Stimulated activated CD4-positive, alpha-beta T cell treated with anti-CD3 and anti-CD28 coated beads, Interleukin-1b, Interleukin-23, amount 100 ng/mL, for 1 hour (primary cell): Measurements from ENCODE around the gene IGFL2.
"Not testable (repeated sequence)": the region's sequence is repeated elsewhere in the genome, so short reads cannot be mapped to it uniquely, and the experiment has no call there.

Experiments
- DNase-seq, 2 donors: peaks; one replicate each; pipeline ENCODE4 v3.0.0-alpha.2; 2020; ENCODE audit warnings: low read depth in 2 of 2

IGFL2 gene

GRCh38 chr19:46189971-46190888 lies 42.2 kb downstream of the IGFL2 start:
- no peak for DNase-seq

DNA sequence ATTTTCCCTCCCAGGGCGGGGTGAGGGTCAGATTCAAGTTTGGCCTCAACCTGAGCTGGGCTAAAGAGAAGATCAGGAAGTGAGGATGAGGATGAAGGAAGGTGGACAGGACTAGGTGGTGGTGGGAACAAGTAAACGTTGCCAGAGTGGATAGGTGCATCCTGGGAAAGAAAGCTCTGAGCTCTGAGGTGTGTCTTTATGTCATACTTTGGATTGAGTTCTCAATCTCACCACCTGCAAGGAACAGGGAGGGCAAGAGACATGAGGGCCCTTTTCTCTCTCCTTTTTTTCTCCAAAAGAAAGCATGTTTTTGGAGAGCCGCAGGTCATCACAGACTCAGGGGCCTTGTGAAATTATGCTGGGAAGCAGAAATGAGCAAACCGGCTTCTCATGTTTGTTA lies 43.3 kb downstream of the IGFL2 start:
- no peak for DNase-seq

DNA sequence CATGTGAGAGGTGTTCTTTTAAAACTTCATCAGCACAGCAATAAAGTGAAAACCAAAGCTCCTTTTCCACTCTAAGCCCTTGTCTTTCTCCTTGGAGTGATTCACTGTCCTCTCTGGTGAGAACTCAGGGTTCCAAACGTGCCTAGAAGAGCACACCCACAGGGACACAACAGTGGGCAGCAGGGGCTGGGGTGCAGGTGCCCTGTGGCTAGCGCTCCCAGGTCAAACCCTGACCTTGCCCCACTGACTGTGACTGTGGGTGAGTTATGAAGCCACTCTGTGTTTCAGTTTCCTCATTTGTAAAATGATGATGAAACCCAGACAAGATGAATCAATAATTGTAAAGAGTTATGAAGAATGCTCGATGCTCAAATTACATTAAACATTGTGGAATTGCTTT lies 43.9 kb downstream of the IGFL2 start:
- DNase-seq, result no peak

- not testable (repeated sequence) for DNase-seq
These were observed 44.6 kb downstream of the IGFL2 start for GRCh38 chr19:46192626-46192991.

- DNase-seq, result no peak
These were observed 45.1 kb downstream of the IGFL2 start for GRCh38 chr19:46192992-46193650.

DNA sequence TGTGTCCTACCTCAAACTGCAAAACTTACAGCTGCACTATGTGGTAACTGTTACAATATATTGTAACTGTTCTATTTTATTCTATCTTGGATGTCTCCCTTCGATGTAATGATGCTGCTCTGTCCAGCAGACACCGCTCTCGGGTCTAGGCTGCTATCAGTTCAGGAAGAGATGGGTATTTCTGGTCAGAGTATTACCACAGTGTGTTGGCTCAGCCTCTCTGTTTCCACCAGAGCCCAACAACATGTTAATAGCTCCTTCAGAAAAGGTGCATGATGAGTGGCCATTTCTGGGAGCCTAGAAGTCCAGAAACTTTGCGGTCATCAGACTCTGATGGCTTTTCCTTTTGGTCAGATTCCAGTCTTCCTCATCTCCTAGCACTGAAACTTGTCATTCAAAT lies 45.6 kb downstream of the IGFL2 start:
- no peak for DNase-seq

- no peak for DNase-seq
These were observed 47.1 kb downstream of the IGFL2 start for GRCh38 chr19:46195104-46195503.

DNA sequence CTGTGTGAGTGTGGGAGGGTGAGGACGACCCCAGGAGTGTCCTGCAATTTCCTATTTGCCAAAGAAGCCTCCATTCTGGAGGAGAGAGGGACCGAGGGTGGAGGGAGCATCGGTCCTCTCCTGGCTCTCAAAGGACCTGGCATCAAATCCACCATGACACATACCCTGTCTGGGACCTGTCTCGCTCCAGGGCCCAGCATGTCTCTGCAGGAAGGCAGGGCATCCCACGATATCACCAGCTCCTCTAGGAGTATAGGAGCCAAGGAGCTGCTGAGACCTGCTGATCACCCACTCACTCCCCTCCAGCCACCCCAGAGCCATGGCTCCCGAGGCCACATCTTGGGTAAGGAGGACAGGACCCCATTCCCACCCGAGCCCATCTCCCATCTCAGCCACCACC lies 47.9 kb downstream of the IGFL2 start:
- DNase-seq, result not testable (repeated sequence)

GRCh38 chr19:46196410-46197124 lies 48.5 kb downstream of the IGFL2 start:
- no peak for DNase-seq

DNA sequence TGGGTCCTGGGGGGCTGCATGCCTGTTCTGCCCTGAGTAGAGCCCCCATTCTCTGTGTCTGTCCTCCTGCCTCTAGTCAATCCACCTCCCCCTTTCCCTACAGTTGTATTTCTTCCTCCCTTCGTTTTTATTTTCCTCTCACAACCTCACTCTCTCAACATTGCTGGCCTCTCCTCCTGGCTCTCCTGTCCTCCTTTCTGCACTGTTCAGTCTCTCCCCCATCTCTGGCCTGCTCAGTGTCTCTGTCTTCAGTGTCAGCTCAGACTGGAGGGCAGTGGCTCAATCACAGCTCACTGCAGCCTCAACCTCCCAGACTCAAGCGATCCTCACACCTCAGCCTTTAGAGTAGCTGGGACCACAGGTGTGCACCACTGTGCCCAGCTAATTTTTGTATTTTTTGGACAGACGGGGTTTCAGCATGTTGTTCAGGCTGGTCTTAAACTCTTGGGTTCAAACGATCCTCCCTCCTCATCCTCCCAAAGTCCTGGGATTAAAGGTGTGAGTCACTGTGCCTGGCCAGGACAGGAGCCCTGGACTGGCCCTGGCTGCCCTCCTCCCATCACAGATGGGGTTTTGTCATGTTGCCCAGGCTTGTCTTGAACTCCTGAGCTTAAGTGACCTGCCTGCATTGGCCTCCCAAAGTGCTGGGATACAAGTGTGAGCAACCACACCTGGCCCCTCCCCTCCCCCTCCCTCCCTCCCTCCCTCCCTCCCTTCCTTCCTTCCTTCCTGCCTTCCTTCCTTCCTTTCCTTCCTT lies 49.5 kb downstream of the IGFL2 start:
- DNase-seq, result no peak

GRCh38 chr19:46198756-46199155 lies 50.7 kb downstream of the IGFL2 start:
- DNase-seq, result no peak

- DNase-seq, result no peak
These were observed 53.6 kb downstream of the IGFL2 start for GRCh38 chr19:46201454-46202310.

DNA sequence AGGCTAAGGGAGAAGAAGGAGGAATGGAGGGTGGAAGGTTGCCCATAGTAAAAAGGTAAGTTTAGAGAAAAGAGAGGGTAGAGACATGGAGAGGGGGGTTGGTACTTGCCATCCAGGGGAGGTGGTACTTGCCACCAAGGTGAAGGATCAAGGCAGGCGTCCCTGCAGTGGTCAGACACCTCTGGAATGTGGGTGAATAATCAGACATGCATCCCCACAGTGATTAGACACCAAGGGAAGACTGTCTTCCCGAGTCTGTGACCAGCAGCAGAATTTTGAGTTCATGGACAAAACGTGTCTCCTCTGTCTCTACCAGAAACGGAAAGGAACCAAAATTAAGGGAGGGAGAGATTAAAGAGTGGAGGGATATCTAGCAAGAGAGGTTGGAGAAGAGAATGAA lies 54.4 kb downstream of the IGFL2 start:
- DNase-seq, result no peak

DNA sequence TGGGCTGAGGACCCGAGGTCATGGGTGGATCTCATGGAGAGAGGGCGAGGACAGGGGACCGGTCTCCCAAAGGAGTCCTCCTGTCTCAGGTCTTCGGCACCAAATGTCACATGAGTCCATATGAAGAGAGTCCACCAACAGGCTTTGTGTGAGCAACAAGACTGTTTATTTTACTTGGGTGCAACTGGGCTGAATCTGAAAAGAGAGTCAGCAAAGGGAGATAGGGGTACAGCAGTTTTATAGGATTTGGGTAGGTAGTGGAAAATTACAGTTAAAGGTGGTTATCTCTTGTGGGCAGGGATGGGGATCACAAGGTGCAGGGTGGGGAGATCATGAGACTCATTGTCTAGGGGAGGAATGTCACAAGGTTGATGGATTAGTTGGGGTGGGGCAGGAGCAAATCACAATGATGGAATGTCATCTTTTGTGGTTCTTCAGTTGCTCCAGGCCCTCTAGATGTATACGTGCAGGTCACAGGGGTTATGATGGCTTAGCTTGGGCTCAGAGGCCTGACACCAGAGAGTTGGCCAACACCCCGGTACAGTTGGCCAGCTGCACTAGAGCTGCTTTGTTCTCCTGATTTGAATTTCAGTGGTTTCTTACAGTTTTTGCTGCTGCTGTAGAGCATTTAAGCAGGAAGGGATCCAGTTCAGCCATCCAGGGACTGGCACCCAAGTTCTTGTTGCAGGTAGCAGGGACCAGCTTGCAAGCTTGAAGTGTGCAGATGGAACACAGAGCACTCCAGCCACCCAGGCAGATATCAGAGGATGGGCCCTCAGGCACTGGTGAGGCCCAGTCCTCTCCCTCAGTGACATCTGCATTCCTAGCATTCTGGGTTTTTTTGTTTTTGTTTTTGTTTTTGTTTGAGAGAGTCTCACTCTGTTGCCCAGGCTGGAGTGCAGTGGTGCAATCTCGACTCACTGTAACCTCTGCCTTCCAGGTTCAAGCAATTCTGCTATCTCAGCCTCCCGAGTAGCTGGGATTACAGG lies 55.1 kb downstream of the IGFL2 start:
- no peak for DNase-seq

DNA sequence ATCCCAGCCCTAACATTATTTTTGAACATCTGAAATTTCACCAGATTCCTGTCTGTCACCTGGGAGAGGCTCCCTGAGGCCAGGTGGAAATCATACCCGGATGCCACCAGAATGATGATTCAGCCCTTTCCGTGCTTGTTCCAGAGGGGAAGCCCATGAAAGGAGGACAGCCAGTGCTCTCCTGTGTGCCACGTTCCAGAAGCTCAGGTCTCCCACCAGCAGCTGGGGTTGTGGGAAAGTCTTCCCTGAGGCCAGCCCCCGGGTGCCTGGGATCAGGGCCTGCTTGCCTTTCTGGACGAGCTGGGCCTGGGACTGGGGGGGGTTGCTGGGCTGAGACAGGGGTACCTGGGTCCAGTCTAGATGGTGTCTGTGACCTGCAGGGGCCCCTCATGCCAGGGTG lies 56.0 kb downstream of the IGFL2 start:
- no peak for DNase-seq

DNA sequence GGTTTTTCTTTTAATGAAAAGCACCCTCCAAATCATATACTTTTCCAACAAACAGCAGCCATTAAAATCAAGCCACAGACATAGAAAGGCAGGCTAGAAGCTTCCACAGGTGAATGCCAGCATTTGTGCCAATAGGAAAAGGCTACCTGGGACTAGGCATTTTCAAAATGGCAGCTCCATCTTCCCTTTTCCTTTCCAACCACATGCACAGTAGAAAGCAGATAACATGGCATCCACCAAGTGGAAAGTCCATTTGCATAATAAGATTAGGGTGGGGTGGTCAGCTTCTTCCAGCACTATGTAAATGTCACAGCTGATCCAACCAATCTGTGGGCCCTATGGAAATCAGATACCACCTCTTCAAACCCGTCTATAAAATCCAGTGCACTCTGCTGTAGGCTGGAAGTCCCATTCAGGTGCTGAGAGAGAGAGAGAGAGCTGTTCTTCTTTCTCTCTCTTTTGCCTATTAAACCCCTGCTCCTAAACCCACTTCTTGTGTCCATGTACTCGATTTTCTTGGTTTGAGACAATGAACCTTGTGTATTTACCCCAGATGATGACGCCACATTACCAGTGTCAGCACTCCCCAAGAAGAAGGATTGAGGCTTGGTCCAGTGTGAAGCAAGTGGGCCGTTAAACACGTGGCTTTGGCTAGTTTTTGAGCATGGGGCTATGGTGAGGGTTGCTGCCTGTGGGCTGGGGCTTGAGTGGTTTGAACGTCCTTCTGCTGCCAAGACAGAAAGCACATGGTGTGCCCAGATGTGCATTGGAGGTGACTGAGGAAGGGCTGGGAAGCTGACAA lies 57.3 kb downstream of the IGFL2 start:
- no peak for DNase-seq

GRCh38 chr19:46206176-46206575 lies 58.1 kb downstream of the IGFL2 start:
- DNase-seq, result no peak

DNA sequence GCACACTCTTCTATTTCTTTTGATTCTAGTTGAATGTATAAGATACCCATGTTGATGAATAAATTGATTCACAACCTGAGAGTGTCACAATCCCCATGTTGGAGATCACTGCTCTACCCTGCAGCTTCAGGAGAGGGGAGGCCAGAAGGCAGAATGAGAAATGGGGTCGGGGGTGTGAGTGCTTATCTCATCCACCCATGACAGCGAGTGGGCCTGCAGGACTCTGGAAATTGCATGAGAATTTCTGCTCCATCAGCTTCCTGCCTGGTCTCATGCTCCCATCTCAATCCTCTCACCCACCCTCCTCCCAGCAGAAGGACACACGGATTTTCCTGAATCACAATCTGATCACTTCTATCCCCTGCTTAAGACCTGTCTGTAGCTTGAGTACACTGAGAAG lies 58.6 kb downstream of the IGFL2 start:
- no peak for DNase-seq

- DNase-seq, result not testable (repeated sequence)
These were observed 59.8 kb downstream of the IGFL2 start for GRCh38 chr19:46207858-46208257.
